ENCODE data around the gene SNRPB2.

- no peak for TF ChIP-seq YY1 (IDR thresholded peaks at IDR 0.05; ENCODE audit: extremely low read depth, insufficient replicate concordance, low read depth, low read length)
- TF ChIP-seq CTCF (IDR thresholded peaks at IDR 0.05 in 2 of 3, conservative IDR thresholded peaks at IDR 0.05 in 1 of 3; ENCODE audit: borderline replicate concordance in 1 of 3, insufficient read depth in 1 of 3, low read depth in 2 of 3, low read length in 2 of 3), result no peak
- no peak for TF ChIP-seq EZH2 (IDR thresholded peaks at IDR 0.05)
- TF ChIP-seq RAD21 (IDR thresholded peaks at IDR 0.05; ENCODE audit: low read depth), result no peak
- TF ChIP-seq POLR2A (IDR thresholded peaks at IDR 0.05; ENCODE audit: borderline replicate concordance, extremely low read depth, insufficient read depth, insufficient read length), result no peak
- TF ChIP-seq EZH2phosphoT487 (IDR thresholded peaks at IDR 0.05; ENCODE audit: borderline replicate concordance), result no peak
- no peak for TF ChIP-seq POLR2AphosphoS5 (IDR thresholded peaks at IDR 0.05; ENCODE audit: low read depth, low read length)
- TF ChIP-seq, protein P1, sequence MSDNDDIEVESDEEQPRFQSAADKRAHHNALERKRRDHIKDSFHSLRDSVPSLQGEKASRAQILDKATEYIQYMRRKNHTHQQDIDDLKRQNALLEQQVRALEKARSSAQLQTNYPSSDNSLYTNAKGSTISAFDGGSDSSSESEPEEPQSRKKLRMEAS (IDR thresholded peaks at IDR 0.05), result no peak
- TF ChIP-seq SIN3A (IDR thresholded peaks at IDR 0.05; ENCODE audit: low read depth), result no peak
- TF ChIP-seq JUND (IDR thresholded peaks at IDR 0.05), result no peak
- TF ChIP-seq TCF7L2 (IDR thresholded peaks at IDR 0.05; ENCODE audit: borderline replicate concordance, extremely low read depth, insufficient read depth, insufficient read length), result no peak
- TF ChIP-seq, protein P2, sequence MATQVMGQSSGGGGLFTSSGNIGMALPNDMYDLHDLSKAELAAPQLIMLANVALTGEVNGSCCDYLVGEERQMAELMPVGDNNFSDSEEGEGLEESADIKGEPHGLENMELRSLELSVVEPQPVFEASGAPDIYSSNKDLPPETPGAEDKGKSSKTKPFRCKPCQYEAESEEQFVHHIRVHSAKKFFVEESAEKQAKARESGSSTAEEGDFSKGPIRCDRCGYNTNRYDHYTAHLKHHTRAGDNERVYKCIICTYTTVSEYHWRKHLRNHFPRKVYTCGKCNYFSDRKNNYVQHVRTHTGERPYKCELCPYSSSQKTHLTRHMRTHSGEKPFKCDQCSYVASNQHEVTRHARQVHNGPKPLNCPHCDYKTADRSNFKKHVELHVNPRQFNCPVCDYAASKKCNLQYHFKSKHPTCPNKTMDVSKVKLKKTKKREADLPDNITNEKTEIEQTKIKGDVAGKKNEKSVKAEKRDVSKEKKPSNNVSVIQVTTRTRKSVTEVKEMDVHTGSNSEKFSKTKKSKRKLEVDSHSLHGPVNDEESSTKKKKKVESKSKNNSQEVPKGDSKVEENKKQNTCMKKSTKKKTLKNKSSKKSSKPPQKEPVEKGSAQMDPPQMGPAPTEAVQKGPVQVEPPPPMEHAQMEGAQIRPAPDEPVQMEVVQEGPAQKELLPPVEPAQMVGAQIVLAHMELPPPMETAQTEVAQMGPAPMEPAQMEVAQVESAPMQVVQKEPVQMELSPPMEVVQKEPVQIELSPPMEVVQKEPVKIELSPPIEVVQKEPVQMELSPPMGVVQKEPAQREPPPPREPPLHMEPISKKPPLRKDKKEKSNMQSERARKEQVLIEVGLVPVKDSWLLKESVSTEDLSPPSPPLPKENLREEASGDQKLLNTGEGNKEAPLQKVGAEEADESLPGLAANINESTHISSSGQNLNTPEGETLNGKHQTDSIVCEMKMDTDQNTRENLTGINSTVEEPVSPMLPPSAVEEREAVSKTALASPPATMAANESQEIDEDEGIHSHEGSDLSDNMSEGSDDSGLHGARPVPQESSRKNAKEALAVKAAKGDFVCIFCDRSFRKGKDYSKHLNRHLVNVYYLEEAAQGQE (IDR thresholded peaks at IDR 0.05; ENCODE audit: low read depth), result no peak
- TF ChIP-seq ZFX (IDR thresholded peaks at IDR 0.05), result no peak
- TF ChIP-seq EGR1 (IDR thresholded peaks at IDR 0.05; ENCODE audit: low read depth), result no peak
Observed at GRCh38 chr20:16710781-16711180, 19.0 kb upstream of the SNRPB2 start.
